DOHH2 (cell line): ENCODE data around the gene AMACR.
"Not testable (repeated sequence)": the region's sequence is repeated elsewhere in the genome, so short reads cannot be mapped to it uniquely, and the experiment has no call there.

Experiments
- H3F3A ChIP-seq: fragments of 200-600 bp; sonication (generic), shearing (Covaris generic); 2 replicates; pipeline ENCODE4 v1.6.0; 2016; ENCODE audit warnings: antibody characterized with exemption, mild to moderate bottlenecking; ENCODE audit not compliant: control insufficient read depth, insufficient read depth
- H3K27ac ChIP-seq: fragments of 200-600 bp; sonication (generic); 2 replicates; pipeline ENCODE4 v1.5.1; 2014; ENCODE audit warnings: low read depth, mild to moderate bottlenecking, low read length, moderate library complexity
- H3K27me3 ChIP-seq: fragments of 200-600 bp; sonication (generic); 2 replicates; pipeline ENCODE4 v1.6.1; 2014; ENCODE audit warnings: mild to moderate bottlenecking, low read length, mixed read lengths; ENCODE audit not compliant: control insufficient read depth
- H3K36me3 ChIP-seq: fragments of 200-600 bp; sonication (generic); 2 replicates; pipeline ENCODE4 v1.6.1; 2014; ENCODE audit warnings: mild to moderate bottlenecking, low read length, moderate library complexity, mixed read lengths; ENCODE audit not compliant: control insufficient read depth
- H3K4me1 ChIP-seq: fragments of 200-600 bp; sonication (generic); 2 replicates; pipeline ENCODE4 v1.6.1; 2014; ENCODE audit warnings: mild to moderate bottlenecking, low read length, mixed read lengths; ENCODE audit not compliant: control insufficient read depth
- H3K4me2 ChIP-seq: fragments of 200-600 bp; sonication (generic); 2 replicates; pipeline ENCODE4 v1.6.0; 2014; ENCODE audit warnings: mild to moderate bottlenecking, low read length, moderate library complexity
- H3K4me3 ChIP-seq: fragments of 200-600 bp; sonication (generic); 2 replicates; pipeline ENCODE4 v1.5.1; 2014; ENCODE audit warnings: mild to moderate bottlenecking, low read length, mixed read lengths
- H3K79me2 ChIP-seq: fragments of 200-600 bp; sonication (generic); 2 replicates; pipeline ENCODE4 v1.6.1; 2014; ENCODE audit warnings: mild to moderate bottlenecking, low read length, mixed read lengths; ENCODE audit not compliant: control insufficient read depth
- H3K9me2 ChIP-seq: fragments of 200-600 bp; sonication (generic); replicated peaks from 2 replicates; pipeline ENCODE4 v1.6.1; 2014; ENCODE audit warnings: mild to moderate bottlenecking, low read length, mixed read lengths; ENCODE audit not compliant: control insufficient read depth
- H3K9me3 ChIP-seq: fragments of 200-600 bp; sonication (generic); 2 replicates; pipeline ENCODE4 v1.6.1; 2014; ENCODE audit warnings: antibody characterized with exemption, low read length, mixed read lengths; ENCODE audit not compliant: control insufficient read depth, insufficient read depth
- H4K20me1 ChIP-seq: fragments of 200-600 bp; sonication (generic); 2 replicates; pipeline ENCODE4 v1.6.0; 2014; ENCODE audit warnings: low read depth, mild to moderate bottlenecking, antibody characterized with exemption, low read length, moderate library complexity; ENCODE audit not compliant: control insufficient read depth, insufficient read depth
- CTCF ChIP-seq: fragments of 200-600 bp; sonication (generic); IDR thresholded peaks from one replicate; pipeline ENCODE4 v1.5.1; 2014; ENCODE audit warnings: antibody characterized with exemption, mild to moderate bottlenecking, low read depth, low read length; ENCODE audit not compliant: poor library complexity, severe bottlenecking
- EZH2phosphoT487 ChIP-seq: fragments of 200-600 bp; sonication (generic); IDR thresholded peaks from 2 replicates; pipeline ENCODE4 v1.6.1; 2017; ENCODE audit warnings: borderline replicate concordance, mild to moderate bottlenecking, antibody characterized with exemption, low read length, moderate library complexity, mixed read lengths

AMACR gene

GRCh38 chr5:34014626-34015025 is 6.8 kb upstream of the AMACR start:
- Histone ChIP-seq H3K9me2 (no peaks in the 10 kb centered on the region), H3K79me2 (no peaks in the 10 kb centered on the region), H3K4me3 (no peak overlapping the region), H3K27me3 (peaks cover 6% of the 10 kb centered on the region; the same call in 1 of the 2 replicates), H4K20me1 (no peaks in the 10 kb centered on the region), H3K27ac (no peak overlapping the region), H3K9me3 (no peaks in the 10 kb centered on the region), H3K36me3 (no peaks in the 10 kb centered on the region), H3K4me2 (no peak overlapping the region), H3K4me1 (peaks cover 2% of the 10 kb centered on the region), H3F3A (no peaks in the 10 kb centered on the region)
- TF ChIP-seq EZH2phosphoT487 (no peak), CTCF (no peak)

- Histone ChIP-seq H3K36me3 (no peaks in the 10 kb centered on the region), H3F3A (no peaks in the 10 kb centered on the region)
- TF ChIP-seq EZH2phosphoT487 (no peak), CTCF (no peak)
These were observed 5.7 kb upstream of the AMACR start for GRCh38 chr5:34013547-34013946.

GRCh38 chr5:34012791-34013190 is 4.9 kb upstream of the AMACR start:
- no peak for TF ChIP-seq CTCF
- TF ChIP-seq EZH2phosphoT487 = no peak
- Histone ChIP-seq H3K4me2 (no peak overlapping the region), H3F3A (no peaks in the 10 kb centered on the region), H3K9me2 (no peaks in the 10 kb centered on the region), H4K20me1 (no peaks in the 10 kb centered on the region), H3K4me1 (peaks cover 15% of the 10 kb centered on the region), H3K9me3 (no peaks in the 10 kb centered on the region), H3K27me3 (peaks cover 6% of the 10 kb centered on the region; the same call in 1 of the 2 replicates), H3K4me3 (no peak overlapping the region), H3K27ac (no peak overlapping the region), H3K36me3 (no peaks in the 10 kb centered on the region), H3K79me2 (no peaks in the 10 kb centered on the region)

More at GRCh38 chr5:34013547-34013946, 5.7 kb upstream of the AMACR start:
- Histone ChIP-seq H4K20me1 (no peaks in the 10 kb centered on the region), H3K9me3 (no peaks in the 10 kb centered on the region), H3K27ac (no peak overlapping the region), H3K4me1 (peaks cover 13% of the 10 kb centered on the region), H3K27me3 (peaks cover 6% of the 10 kb centered on the region; the same call in 1 of the 2 replicates), H3K9me2 (no peaks in the 10 kb centered on the region), H3K4me3 (no peak overlapping the region), H3K4me2 (no peak overlapping the region), H3K79me2 (no peaks in the 10 kb centered on the region)

GRCh38 chr5:34011536-34011935 is 3.7 kb upstream of the AMACR start:
- Histone ChIP-seq H3K4me1 (peaks cover 22% of the 10 kb centered on the region), H3K9me2 (no peaks in the 10 kb centered on the region), H4K20me1 (no peaks in the 10 kb centered on the region), H3F3A (no peaks in the 10 kb centered on the region), H3K4me2 (no peak overlapping the region), H3K36me3 (no peaks in the 10 kb centered on the region), H3K4me3 (no peak overlapping the region), H3K27ac (no peak overlapping the region), H3K27me3 (peaks cover 6% of the 10 kb centered on the region; the same call in 1 of the 2 replicates), H3K9me3 (no peaks in the 10 kb centered on the region), H3K79me2 (no peaks in the 10 kb centered on the region)
- no peak for TF ChIP-seq EZH2phosphoT487
- no peak for TF ChIP-seq CTCF

- not testable (repeated sequence) for H4K20me1 ChIP-seq, H3F3A ChIP-seq, H3K9me2 ChIP-seq, H3K4me2 ChIP-seq, H3K27ac ChIP-seq, H3K4me3 ChIP-seq, H3K27me3 ChIP-seq, H3K9me3 ChIP-seq, H3K79me2 ChIP-seq, H3K36me3 ChIP-seq
- H3K4me1 ChIP-seq = peaks cover 22% of the 10 kb centered on the region
These were observed 2.3 kb upstream of the AMACR start for GRCh38 chr5:34010146-34010545.
